Measurements from ENCODE around the gene NSD1. TPM values are rescaled to one million over a fixed set of nuclear protein-coding genes. Genes with fewer than 3 reads are reported as not detected.

The NSD1 gene
- total and polyA plus RNA-seq, 7 experiments from 2014 or later, result 57.0 to 126 (median 114) TPM

DNA sequence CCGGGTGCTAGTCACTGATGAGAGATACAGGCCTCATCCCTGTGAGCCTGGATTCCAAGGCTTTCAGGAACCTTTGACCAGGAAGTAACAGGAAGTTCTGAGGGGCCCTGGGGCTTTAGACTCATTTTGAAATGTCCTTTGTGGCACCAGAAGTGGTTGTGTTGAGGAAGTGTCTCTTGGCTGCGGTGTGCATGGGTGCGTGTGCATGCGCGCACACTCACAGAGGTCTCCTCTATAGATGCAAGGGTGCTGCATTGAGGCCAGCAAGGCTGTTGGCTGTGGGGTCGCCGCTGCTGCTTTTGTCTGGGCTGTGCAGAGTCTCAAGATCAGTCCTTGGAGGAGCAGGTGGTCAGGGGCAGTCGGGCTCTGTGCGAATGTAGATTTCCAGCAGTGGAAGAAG, 162.4 kb downstream of the NSD1 start:
- H3K4me1 ChIP-seq (ENCODE audit: control insufficient read depth in 2 of 2, insufficient read depth in 2 of 2, low read length in 2 of 2), result peaks cover 31% of the 10 kb centered on the region in 2 donors
- H3K27me3 Mint-ChIP-seq, result no peaks in the 10 kb centered on the region
- peaks cover 0 to 2% (median 0%) of the 10 kb centered on the region in 11 donors for H3K9me3 Mint-ChIP-seq
- H3K4me1 Mint-ChIP-seq, result peaks cover 36 to 60% (median 49%) of the 10 kb centered on the region in 7 donors
- H3K27me3 ChIP-seq (ENCODE audit: control insufficient read depth in 2 of 2, insufficient read depth in 2 of 2, low read length in 2 of 2), result no peaks in the 10 kb centered on the region
- ChIA-PET CTCF (interaction anchor here (0.6 to 1.8 kb wide), 2 partner anchors 182 to 749 kb away, joined by 3 to 7 read pairs; no protein-coding TSS in a partner anchor), POLR2A (no interaction called here)
- no peaks in the 10 kb centered on the region for H3K9me3 ChIP-seq (ENCODE audit: control insufficient read depth in 2 of 3, low read length in 3 of 3)
- DNase-seq (no peak), ATAC-seq (no peak)
- H3K36me3 Mint-ChIP-seq, result peaks cover 8 to 35% (median 23%) of the 10 kb centered on the region in 5 donors
- no peak overlapping the region for H3K4me3 ChIP-seq (ENCODE audit: low read length)
- intact Hi-C loops (cut with micrococcal nuclease), result no loop called here
- peak overlapping the region; percentile 17 to 89 (median 78) for H3K27ac Mint-ChIP-seq
- peak overlapping the region in 8 of 10 donors; percentile 3 to 66 (median 38) for H3K4me3 Mint-ChIP-seq
- H3K27ac ChIP-seq (ENCODE audit: low read depth, low read length), result peak overlapping the region; percentile 33
- peaks cover 0 to 47% (median 28%) of the 10 kb centered on the region in 3 experiments for H3K36me3 ChIP-seq (ENCODE audit: control insufficient read depth in 2 of 3, insufficient read depth in 3 of 3, low read length in 3 of 3)

DNA sequence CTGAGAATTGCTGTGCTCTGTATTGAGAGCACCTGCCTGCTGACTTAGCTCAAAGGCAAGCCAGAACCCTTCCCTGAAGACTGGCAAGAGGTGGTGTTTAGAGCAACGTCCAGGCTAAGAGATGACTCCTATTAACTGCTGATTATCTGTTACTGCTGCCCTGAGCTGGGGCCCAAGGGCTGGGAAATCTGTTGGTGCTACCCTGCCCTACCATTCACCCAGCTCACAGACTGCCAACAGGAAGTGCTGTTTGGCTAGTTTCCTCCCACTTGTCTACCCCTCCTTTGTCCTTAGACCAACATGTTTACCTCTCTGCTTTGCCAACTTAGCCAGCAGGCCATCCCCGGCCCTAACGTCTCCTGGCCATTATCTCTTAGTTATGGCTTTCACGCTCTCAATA, 163.0 kb downstream of the NSD1 start:
- Mint-ChIP-seq H3K36me3 (peaks cover 8 to 38% (median 23%) of the 10 kb centered on the region in 5 donors), H3K4me3 (peak overlapping the region in 9 of 10 donors; percentile 13 to 66 (median 53)), H3K4me1 (peaks cover 39 to 67% (median 55%) of the 10 kb centered on the region in 7 donors), H3K27me3 (no peaks in the 10 kb centered on the region), H3K27ac (peak overlapping the region; percentile 17 to 89 (median 75)), H3K9me3 (peaks cover 0 to 2% (median 0%) of the 10 kb centered on the region in 11 donors)
- peaks cover 0 to 41% (median 28%) of the 10 kb centered on the region in 3 experiments for H3K36me3 ChIP-seq (ENCODE audit: control insufficient read depth in 2 of 3, insufficient read depth in 3 of 3, low read length in 3 of 3)
- no peaks in the 10 kb centered on the region for H3K9me3 ChIP-seq (ENCODE audit: control insufficient read depth in 2 of 3, low read length in 3 of 3)
- ChIA-PET CTCF (interaction anchor here (0.6 to 1.8 kb wide), 2 partner anchors 183 to 750 kb away, joined by 3 to 7 read pairs; no protein-coding TSS in a partner anchor), POLR2A (interaction anchor here (4.2 kb wide), 1 partner anchor 13 kb away, joined by 18 read pairs; no protein-coding TSS in a partner anchor)
- intact Hi-C loops (cut with micrococcal nuclease), result no loop called here
- H3K4me3 ChIP-seq (ENCODE audit: low read length), result no peak overlapping the region
- H3K4me1 ChIP-seq (ENCODE audit: control insufficient read depth in 2 of 2, insufficient read depth in 2 of 2, low read length in 2 of 2), result peaks cover 36 to 37% of the 10 kb centered on the region in 2 donors
- H3K27me3 ChIP-seq (ENCODE audit: control insufficient read depth in 2 of 2, insufficient read depth in 2 of 2, low read length in 2 of 2), result no peaks in the 10 kb centered on the region
- DNase-seq (no peak), ATAC-seq (peak; percentile 19)
- H3K27ac ChIP-seq (ENCODE audit: low read depth, low read length), result no peak overlapping the region

DNA sequence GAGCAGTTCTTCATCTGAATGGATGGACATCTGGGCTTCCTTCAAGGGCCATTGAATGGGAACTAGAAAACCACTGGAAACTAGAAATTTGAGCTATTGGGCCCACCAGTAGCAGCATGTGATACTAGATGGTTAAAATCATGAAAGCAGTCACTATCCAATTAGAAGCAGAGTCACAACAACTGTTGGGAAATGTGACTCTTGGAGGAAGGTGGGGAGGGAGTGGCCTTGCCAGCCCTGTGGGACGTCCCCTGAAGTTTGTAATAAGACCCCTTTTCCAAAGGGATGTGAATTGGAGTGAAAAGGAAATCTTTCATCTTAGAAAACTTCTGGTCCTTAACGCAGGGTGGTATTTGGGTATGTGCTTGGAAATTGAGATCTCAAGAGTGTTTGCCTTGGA, 164.3 kb downstream of the NSD1 start:
- peaks cover 0 to 35% (median 13%) of the 10 kb centered on the region in 5 donors for H3K36me3 Mint-ChIP-seq
- POLR2A ChIA-PET, result interaction anchor here (4.2 kb wide), 1 partner anchor 11 kb away, joined by 18 read pairs; no protein-coding TSS in a partner anchor
- Histone ChIP-seq H3K4me3 (ENCODE audit: low read length) (no peak overlapping the region), H3K9me3 (ENCODE audit: control insufficient read depth in 2 of 3, low read length in 3 of 3) (no peaks in the 10 kb centered on the region), H3K27me3 (ENCODE audit: control insufficient read depth in 2 of 2, insufficient read depth in 2 of 2, low read length in 2 of 2) (no peaks in the 10 kb centered on the region), H3K4me1 (ENCODE audit: control insufficient read depth in 2 of 2, insufficient read depth in 2 of 2, low read length in 2 of 2) (peaks cover 46 to 50% of the 10 kb centered on the region in 2 donors), H3K27ac (ENCODE audit: low read depth, low read length) (no peak overlapping the region), H3K36me3 (ENCODE audit: control insufficient read depth in 2 of 3, insufficient read depth in 3 of 3, low read length in 3 of 3) (peaks cover 0 to 28% (median 18%) of the 10 kb centered on the region in 3 experiments)
- peaks cover 49 to 80% (median 67%) of the 10 kb centered on the region in 7 donors for H3K4me1 Mint-ChIP-seq
- DNase-seq (no peak), ATAC-seq (no peak)
- H3K4me3 Mint-ChIP-seq, result peak overlapping the region in 1 of 10 donors; percentile 5
- intact Hi-C loops (cut with micrococcal nuclease), result no loop called here
- H3K27me3 Mint-ChIP-seq, result no peaks in the 10 kb centered on the region
- peak overlapping the region in 7 of 9 donors; percentile 1 to 93 (median 73) for H3K27ac Mint-ChIP-seq
- peaks cover 0 to 2% (median 0%) of the 10 kb centered on the region in 11 donors for H3K9me3 Mint-ChIP-seq
- CTCF ChIA-PET, result interaction anchor here (1.3 kb wide), 1 partner anchor 12 kb away, joined by 5 read pairs; no protein-coding TSS in a partner anchor

DNA sequence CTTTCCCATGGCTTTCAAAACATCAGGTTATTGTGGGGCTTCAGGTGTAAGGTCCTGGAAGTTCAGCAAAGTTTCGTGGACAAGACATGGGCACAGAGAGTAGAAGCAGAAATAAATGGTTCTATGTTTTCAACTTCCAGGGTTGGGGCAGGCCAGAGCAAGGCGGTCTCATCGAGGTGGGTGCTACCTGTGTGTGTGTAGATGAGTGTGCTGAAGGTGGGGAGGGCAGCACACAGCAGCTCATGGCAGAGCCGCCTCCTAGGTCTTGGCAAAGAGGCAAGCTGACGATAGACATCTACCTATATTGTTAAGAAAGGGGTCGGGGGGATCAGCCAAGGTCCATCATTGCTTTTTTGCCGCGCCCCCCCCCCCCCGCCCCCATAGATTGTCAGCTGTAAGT, 166.1 kb downstream of the NSD1 start:
- DNase-seq (no peak), ATAC-seq (no peak)
- peaks cover 0 to 41% (median 11%) of the 10 kb centered on the region in 5 donors for H3K36me3 Mint-ChIP-seq
- Histone ChIP-seq H3K27ac (ENCODE audit: low read depth, low read length) (peak overlapping the region; percentile 58), H3K36me3 (ENCODE audit: control insufficient read depth in 2 of 3, insufficient read depth in 3 of 3, low read length in 3 of 3) (peaks cover 0 to 11% (median 5%) of the 10 kb centered on the region in 3 experiments), H3K4me3 (ENCODE audit: low read length) (no peak overlapping the region), H3K9me3 (ENCODE audit: control insufficient read depth in 2 of 3, low read length in 3 of 3) (no peaks in the 10 kb centered on the region), H3K4me1 (ENCODE audit: control insufficient read depth in 2 of 2, insufficient read depth in 2 of 2, low read length in 2 of 2) (peaks cover 51 to 53% of the 10 kb centered on the region in 2 donors), H3K27me3 (ENCODE audit: control insufficient read depth in 2 of 2, insufficient read depth in 2 of 2, low read length in 2 of 2) (no peaks in the 10 kb centered on the region)
- H3K27me3 Mint-ChIP-seq, result no peaks in the 10 kb centered on the region
- peak overlapping the region; percentile 67 to 91 (median 87) for H3K27ac Mint-ChIP-seq
- ChIA-PET POLR2A (interaction anchor here (4.2 kb wide), 1 partner anchor 10 kb away, joined by 18 read pairs; no protein-coding TSS in a partner anchor), CTCF (interaction anchor here (1.5 kb wide), 1 partner anchor 10 kb away, joined by 4 read pairs; no protein-coding TSS in a partner anchor)
- peak overlapping the region in 7 of 10 donors; percentile 42 to 95 (median 66) for H3K4me3 Mint-ChIP-seq
- intact Hi-C loops (cut with micrococcal nuclease), result loop anchor here (1.0 to 10.0 kb wide), 6 partner anchors 165 to 852 kb away; partner anchors contain the start of genes FAF2 (in 1 of the 2), NSD1 (in 1 of the 2), RNF44 (in 1 of the 2) and TMED9 (in 1 of the 2)
- H3K4me1 Mint-ChIP-seq, result peaks cover 57 to 87% (median 75%) of the 10 kb centered on the region in 7 donors
- peaks cover 0 to 2% (median 0%) of the 10 kb centered on the region in 11 donors for H3K9me3 Mint-ChIP-seq

DNA sequence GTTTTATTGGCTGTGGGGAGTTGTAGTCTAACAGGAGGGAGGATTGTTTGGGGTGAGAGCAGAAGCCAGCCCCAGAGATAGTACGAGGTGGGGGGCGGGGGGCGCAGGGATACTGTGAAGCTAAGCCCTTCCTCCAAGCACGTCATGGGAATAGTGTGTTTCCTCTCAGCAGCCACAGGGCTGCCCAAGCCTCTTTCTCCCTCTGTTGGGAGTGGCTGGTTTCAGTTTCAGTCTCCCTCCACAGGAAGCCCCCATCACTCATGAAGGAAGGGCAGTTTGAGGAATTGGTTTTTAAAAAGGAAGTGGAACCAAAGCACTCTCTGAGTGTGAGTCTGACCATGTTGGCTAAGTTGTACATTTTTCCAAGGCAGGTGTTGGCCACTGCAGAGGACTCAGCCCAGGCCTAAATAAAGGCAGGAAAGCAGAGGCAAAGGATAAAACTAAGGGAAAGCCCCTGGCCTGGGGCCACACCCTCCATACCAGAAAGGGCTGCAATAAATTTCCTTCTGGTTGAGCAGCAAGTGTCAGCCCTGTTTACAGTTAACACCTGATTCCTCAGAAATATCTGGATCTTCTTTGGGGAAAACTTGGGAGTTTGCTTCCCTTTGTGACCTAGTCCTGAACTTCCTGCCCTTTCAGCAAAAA, 166.8 kb downstream of the NSD1 start:
- Histone ChIP-seq H3K4me3 (ENCODE audit: low read length) (no peak overlapping the region), H3K27ac (ENCODE audit: low read depth, low read length) (peak overlapping the region; percentile 58), H3K36me3 (ENCODE audit: control insufficient read depth in 2 of 3, insufficient read depth in 3 of 3, low read length in 3 of 3) (peaks cover 0 to 4% (median 4%) of the 10 kb centered on the region in 3 experiments), H3K27me3 (ENCODE audit: control insufficient read depth in 2 of 2, insufficient read depth in 2 of 2, low read length in 2 of 2) (no peaks in the 10 kb centered on the region), H3K9me3 (ENCODE audit: control insufficient read depth in 2 of 3, low read length in 3 of 3) (no peaks in the 10 kb centered on the region), H3K4me1 (ENCODE audit: control insufficient read depth in 2 of 2, insufficient read depth in 2 of 2, low read length in 2 of 2) (peaks cover 57 to 58% of the 10 kb centered on the region in 2 donors)
- peak in 7 of 9 donors; percentile 36 to 76 (median 42) for DNase-seq
- ChIA-PET POLR2A (interaction anchor here (0.8 to 4.2 kb wide), 2 partner anchors 9 to 72 kb away, joined by 3 to 18 read pairs; no protein-coding TSS in a partner anchor), CTCF (interaction anchor here (1.5 kb wide), 1 partner anchor 10 kb away, joined by 4 read pairs; no protein-coding TSS in a partner anchor)
- peak; percentile 75 for ATAC-seq
- peaks cover 0 to 2% (median 0%) of the 10 kb centered on the region in 11 donors for H3K9me3 Mint-ChIP-seq
- H3K27me3 Mint-ChIP-seq, result no peaks in the 10 kb centered on the region
- H3K4me3 Mint-ChIP-seq, result peak overlapping the region; percentile 10 to 95 (median 67)
- peak overlapping the region; percentile 81 to 96 (median 88) for H3K27ac Mint-ChIP-seq
- H3K4me1 Mint-ChIP-seq, result peaks cover 63 to 87% (median 77%) of the 10 kb centered on the region in 7 donors
- H3K36me3 Mint-ChIP-seq, result peaks cover 0 to 42% (median 8%) of the 10 kb centered on the region in 5 donors
- intact Hi-C loops (cut with micrococcal nuclease), result loop anchor here (1.0 to 10.0 kb wide), 6 partner anchors 166 to 853 kb away; partner anchors contain the start of genes FAF2 (in 1 of the 2), NSD1 (in 1 of the 2), RNF44 (in 1 of the 2) and TMED9 (in 1 of the 2)

DNA sequence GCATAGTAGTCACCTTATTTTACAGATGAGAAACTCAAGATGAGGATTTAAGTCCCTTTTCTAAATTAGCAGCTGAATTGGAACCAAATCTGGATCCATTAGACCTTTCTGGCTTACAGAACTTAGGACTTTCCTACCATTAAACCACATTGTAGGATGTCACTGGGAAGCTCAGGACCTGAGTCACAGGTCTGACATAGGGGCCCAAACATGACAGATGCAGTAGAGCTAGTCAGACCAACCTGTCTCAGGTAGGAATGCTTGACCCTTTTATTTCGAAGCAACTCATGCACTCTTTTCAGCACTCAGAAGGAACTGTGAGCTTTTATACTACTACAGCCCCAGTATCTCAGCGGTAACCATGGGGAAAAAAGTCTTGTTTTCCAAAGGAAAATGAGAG, 167.4 kb downstream of the NSD1 start:
- Histone ChIP-seq H3K4me1 (ENCODE audit: control insufficient read depth in 2 of 2, insufficient read depth in 2 of 2, low read length in 2 of 2) (peaks cover 56 to 59% of the 10 kb centered on the region in 2 donors), H3K9me3 (ENCODE audit: control insufficient read depth in 2 of 3, low read length in 3 of 3) (no peaks in the 10 kb centered on the region), H3K36me3 (ENCODE audit: control insufficient read depth in 2 of 3, insufficient read depth in 3 of 3, low read length in 3 of 3) (peaks cover 0 to 4% (median 3%) of the 10 kb centered on the region in 3 experiments), H3K27ac (ENCODE audit: low read depth, low read length) (peak overlapping the region; percentile 58), H3K27me3 (ENCODE audit: control insufficient read depth in 2 of 2, insufficient read depth in 2 of 2, low read length in 2 of 2) (no peaks in the 10 kb centered on the region), H3K4me3 (ENCODE audit: low read length) (no peak overlapping the region)
- peak overlapping the region; percentile 81 to 96 (median 88) for H3K27ac Mint-ChIP-seq
- intact Hi-C loops (cut with micrococcal nuclease), result loop anchor here (1.0 to 10.0 kb wide), 6 partner anchors 166 to 854 kb away; partner anchors contain the start of genes FAF2 (in 1 of the 2), NSD1 (in 1 of the 2), RNF44 (in 1 of the 2) and TMED9 (in 1 of the 2)
- peaks cover 0 to 2% (median 0%) of the 10 kb centered on the region in 11 donors for H3K9me3 Mint-ChIP-seq
- DNase-seq (no peak), ATAC-seq (no peak)
- CTCF ChIA-PET, result interaction anchor here (1.1 to 1.3 kb wide), 2 partner anchors 9 to 187 kb away, joined by 3 read pairs; no protein-coding TSS in a partner anchor
- peak overlapping the region; percentile 1 to 95 (median 60) for H3K4me3 Mint-ChIP-seq
- H3K36me3 Mint-ChIP-seq, result peaks cover 0 to 42% (median 5%) of the 10 kb centered on the region in 5 donors
- peaks cover 63 to 87% (median 77%) of the 10 kb centered on the region in 7 donors for H3K4me1 Mint-ChIP-seq
- POLR2A ChIA-PET, result interaction anchor here (0.6 to 4.2 kb wide), 5 partner anchors 8 to 107 kb away, joined by 3 to 18 read pairs (median 4); no protein-coding TSS in a partner anchor
- H3K27me3 Mint-ChIP-seq, result no peaks in the 10 kb centered on the region

All from naive thymus-derived CD4-positive, alpha-beta T cell (primary cell).